Measurements from ENCODE around the gene SLC28A3.

The SLC28A3 gene

GRCh38 chr9:84339962-84340361 is 596 bp downstream of the SLC28A3 start:
- DNase-seq (ENCODE audit: low spot score): no peak

- DNase-seq (ENCODE audit: low spot score): no peak
Observed at GRCh38 chr9:84339503-84339902, 1.1 kb downstream of the SLC28A3 start.

GRCh38 chr9:84338792-84339191 is 1.8 kb downstream of the SLC28A3 start:
- no peak for DNase-seq (ENCODE audit: low spot score)

GRCh38 chr9:84337252-84337651 is 3.3 kb downstream of the SLC28A3 start:
- no peak for DNase-seq (ENCODE audit: low spot score)

- DNase-seq (ENCODE audit: low spot score): no peak
Observed at GRCh38 chr9:84331119-84331809, 9.3 kb downstream of the SLC28A3 start.

GRCh38 chr9:84330246-84330645 is 10.3 kb downstream of the SLC28A3 start:
- DNase-seq (ENCODE audit: low spot score): no peak

- no peak for DNase-seq (ENCODE audit: low spot score)
Observed at GRCh38 chr9:84327184-84327583, 13.4 kb downstream of the SLC28A3 start.

- no peak for DNase-seq (ENCODE audit: low spot score)
Observed at GRCh38 chr9:84325347-84325973, 15.1 kb downstream of the SLC28A3 start.

GRCh38 chr9:84324811-84325210 is 15.7 kb downstream of the SLC28A3 start:
- DNase-seq (ENCODE audit: low spot score): no peak

GRCh38 chr9:84323858-84324257 is 16.7 kb downstream of the SLC28A3 start:
- no peak for DNase-seq (ENCODE audit: low spot score)

- DNase-seq (ENCODE audit: low spot score): no peak
Observed at GRCh38 chr9:84322828-84323227, 17.7 kb downstream of the SLC28A3 start.

- no peak for DNase-seq (ENCODE audit: low spot score)
Observed at GRCh38 chr9:84320231-84320630, 20.3 kb downstream of the SLC28A3 start.

- DNase-seq (ENCODE audit: low spot score): no peak
Observed at GRCh38 chr9:84319632-84320031, 20.9 kb downstream of the SLC28A3 start.

- DNase-seq (ENCODE audit: low spot score): no peak
Observed at GRCh38 chr9:84318981-84319380, 21.6 kb downstream of the SLC28A3 start.

GRCh38 chr9:84317563-84317962 is 23.0 kb downstream of the SLC28A3 start:
- no peak for DNase-seq (ENCODE audit: low spot score)

- DNase-seq (ENCODE audit: low spot score): no peak
Observed at GRCh38 chr9:84315278-84315877, 25.2 kb downstream of the SLC28A3 start.

GRCh38 chr9:84314306-84314705 is 26.3 kb downstream of the SLC28A3 start:
- no peak for DNase-seq (ENCODE audit: low spot score)

GRCh38 chr9:84310883-84311282 is 29.7 kb downstream of the SLC28A3 start:
- no peak for DNase-seq (ENCODE audit: low spot score)

- DNase-seq (ENCODE audit: low spot score): no peak
Observed at GRCh38 chr9:84305497-84306131, 34.9 kb downstream of the SLC28A3 start.

- no peak for DNase-seq (ENCODE audit: low spot score)
Observed at GRCh38 chr9:84304166-84304565, 36.4 kb downstream of the SLC28A3 start.

GRCh38 chr9:84303061-84303460 is 37.5 kb downstream of the SLC28A3 start:
- no peak for DNase-seq (ENCODE audit: low spot score)

- no peak for DNase-seq (ENCODE audit: low spot score)
Observed at GRCh38 chr9:84301851-84302250, 38.7 kb downstream of the SLC28A3 start.

- no peak for DNase-seq (ENCODE audit: low spot score)
Observed at GRCh38 chr9:84300271-84300670, 40.3 kb downstream of the SLC28A3 start.

Data from left forelimb (tissue), 1 donor.